WTC11 (cell line): Measurements from ENCODE around the gene ACACA. TPM values are rescaled to one million over a fixed set of nuclear protein-coding genes. Genes with fewer than 3 reads are reported as not detected.

Experiments
- ATAC-seq: fragments of 200-7000 bp; cut with Tn5 transposase; 2 replicates; pipeline ENCODE4 v1.10.0; 2021; ENCODE audit warnings: mild to moderate bottlenecking, moderate library complexity
- CTCF ChIA-PET: fragments of 300-600 bp; sonication (Branson Sonifier 250); formaldehyde crosslinking; loops from one replicate; lab custom pipeline; 2021; ENCODE audit warnings: antibody characterized with exemption; lab: Charles Lee
- POLR2A ChIA-PET: fragments of 350-600 bp; sonication (Branson Sonifier 250); formaldehyde crosslinking; loops from one replicate; lab custom pipeline; 2021; ENCODE audit warnings: antibody characterized with exemption; lab: Charles Lee
- DNase-seq: peaks from one replicate; pipeline ENCODE4 v3.0.0; 2021; ENCODE audit warnings: low spot score
- H3K27ac Mint-ChIP-seq: 2 replicates; pipeline ENCODE4 v1.8.0; 2021; ENCODE audit warnings: mixed read lengths
- H3K27me3 Mint-ChIP-seq: 2 replicates; pipeline ENCODE4 v1.8.0; 2021; ENCODE audit warnings: low read depth, mild to moderate bottlenecking, moderate library complexity, mixed read lengths
- H3K36me3 Mint-ChIP-seq: 2 replicates; pipeline ENCODE4 v1.8.0; 2021; ENCODE audit warnings: mixed read lengths
- H3K4me1 Mint-ChIP-seq: 2 replicates; pipeline ENCODE4 v1.8.0; 2022; ENCODE audit warnings: mixed read lengths
- H3K4me3 Mint-ChIP-seq: 2 replicates; pipeline ENCODE4 v1.8.0; 2021; ENCODE audit warnings: mild to moderate bottlenecking, moderate library complexity, mixed read lengths
- H3K9me3 Mint-ChIP-seq: 2 replicates; pipeline ENCODE4 v1.8.0; 2021; ENCODE audit warnings: mixed read lengths
- E2F4 ChIP-seq: sonication (generic); formaldehyde crosslinking; IDR thresholded peaks from 2 replicates; pipeline ENCODE4 v1.8.1; 2022; ENCODE audit warnings: low read depth, mild to moderate bottlenecking, moderate library complexity, missing genetic modification reagents, borderline replicate concordance
- E2F5 ChIP-seq: sonication (generic); formaldehyde crosslinking; IDR thresholded peaks from 2 replicates; pipeline ENCODE4 v1.8.1; 2022; ENCODE audit warnings: mild to moderate bottlenecking, moderate library complexity, missing genetic modification reagents
- FOXJ3 ChIP-seq: sonication (generic); formaldehyde crosslinking; IDR thresholded peaks from 2 replicates; pipeline ENCODE4 v1.9.0; 2021; ENCODE audit warnings: missing genetic modification reagents, mild to moderate bottlenecking, borderline replicate concordance
- FOXP4 ChIP-seq: sonication (generic); formaldehyde crosslinking; IDR thresholded peaks from 2 replicates; pipeline ENCODE4 v1.8.0; 2022; ENCODE audit warnings: mild to moderate bottlenecking, missing genetic modification reagents
- GTF2I ChIP-seq: fragments of 250-450 bp; sonication (Bioruptor Pico); conservative IDR thresholded peaks from 2 replicates; pipeline ENCODE4 v1.4.0; 2021; ENCODE audit warnings: mild to moderate bottlenecking
- HMGXB4 ChIP-seq: sonication (generic); formaldehyde crosslinking; IDR thresholded peaks from 2 replicates; pipeline ENCODE4 v1.8.1; 2023; ENCODE audit warnings: mild to moderate bottlenecking, moderate library complexity, missing genetic modification reagents
- KAT7 ChIP-seq: sonication (generic); formaldehyde crosslinking; IDR thresholded peaks from 2 replicates; pipeline ENCODE4 v1.8.1; 2023; ENCODE audit warnings: missing genetic modification reagents, mild to moderate bottlenecking, borderline replicate concordance
- MAX ChIP-seq: sonication (generic); formaldehyde crosslinking; IDR thresholded peaks from 2 replicates; pipeline ENCODE4 v1.8.0; 2022; ENCODE audit warnings: mild to moderate bottlenecking, missing genetic modification reagents
- MXD4 ChIP-seq: fragments of 250-450 bp; sonication (Bioruptor Pico); IDR thresholded peaks from 2 replicates; pipeline ENCODE4 v1.8.0; 2021; ENCODE audit warnings: mild to moderate bottlenecking, moderate library complexity, borderline replicate concordance
- NR2C2 ChIP-seq: sonication (generic); formaldehyde crosslinking; IDR thresholded peaks from 2 replicates; pipeline ENCODE4 v1.8.0; 2022; ENCODE audit warnings: mild to moderate bottlenecking, missing genetic modification reagents
- PRDM15 ChIP-seq: sonication (generic); formaldehyde crosslinking; IDR thresholded peaks from 2 replicates; pipeline ENCODE4 v1.8.0; 2022; ENCODE audit warnings: missing genetic modification reagents
- SMAD3 ChIP-seq: sonication (generic); formaldehyde crosslinking; IDR thresholded peaks from 2 replicates; pipeline ENCODE4 v1.8.0; 2022; ENCODE audit warnings: missing genetic modification reagents, mild to moderate bottlenecking, borderline replicate concordance
- SMAD4 ChIP-seq: sonication (generic); formaldehyde crosslinking; IDR thresholded peaks from 2 replicates; pipeline ENCODE4 v1.8.0; 2022; ENCODE audit warnings: mild to moderate bottlenecking, missing genetic modification reagents
- TP53 ChIP-seq: sonication (generic); formaldehyde crosslinking; IDR thresholded peaks from 2 replicates; pipeline ENCODE4 v1.8.1; 2023; ENCODE audit warnings: mild to moderate bottlenecking, missing genetic modification reagents
- ZNF281 ChIP-seq: sonication (generic); formaldehyde crosslinking; IDR thresholded peaks from 2 replicates; pipeline ENCODE4 v1.8.0; 2023; ENCODE audit warnings: mild to moderate bottlenecking, missing genetic modification reagents
- ZNF671 ChIP-seq: fragments of 250-450 bp; sonication (Bioruptor Pico); IDR thresholded peaks from 2 replicates; pipeline ENCODE4 v1.8.0; 2021; ENCODE audit warnings: mild to moderate bottlenecking
- ZSCAN18 ChIP-seq: fragments of 250-450 bp; sonication (Bioruptor Pico); IDR thresholded peaks from 2 replicates; pipeline ENCODE4 v2.1.2; 2022; ENCODE audit warnings: mild to moderate bottlenecking, moderate library complexity
- total RNA-seq: library from RNA; stranded (reverse); gene quantifications from 3 replicates; pipeline ENCODE4 v1.2.3, GENCODE V29; 2021

The ACACA gene
- total RNA-seq, 1 experiment from 2014 or later = 167 TPM

- TF ChIP-seq FOXP4 (CRISPR knock-in tag) = no peak
- TF ChIP-seq TP53 = no peak
- TF ChIP-seq FOXJ3 (CRISPR knock-in tag) = no peak
Measured at GRCh38 chr17:37388266-37388665, 18.4 kb downstream of the ACACA start (continued).

- POLR2A ChIA-PET = interaction anchor here (0.5 kb wide), 1 partner anchor 42 kb away, joined by 5 read pairs; no protein-coding TSS in a partner anchor
- no peak overlapping the region for H3K27ac Mint-ChIP-seq
- H3K4me3 Mint-ChIP-seq = no peak overlapping the region
- DNase-seq = no peak
- ATAC-seq = no peak; the same call in 1 of the 2 replicates
- CTCF ChIA-PET = interaction anchor here (0.7 to 8.0 kb wide), 6 partner anchors 10 to 102 kb away, joined by 3 to 68 read pairs (median 4); no protein-coding TSS in a partner anchor
- no peaks in the 10 kb centered on the region for H3K9me3 Mint-ChIP-seq
- H3K4me1 Mint-ChIP-seq = peaks cover 4% of the 10 kb centered on the region; the same call in 1 of the 2 replicates
- no peaks in the 10 kb centered on the region for H3K27me3 Mint-ChIP-seq
- no peaks in the 10 kb centered on the region for H3K36me3 Mint-ChIP-seq
- no peak for TF ChIP-seq KAT7 (CRISPR knock-in tag)
- no peak for TF ChIP-seq GTF2I (CRISPR knock-in tag)
- TF ChIP-seq ZNF671 (CRISPR knock-in tag) = no peak
- TF ChIP-seq ZSCAN18 (CRISPR knock-in tag) = no peak
- no peak for TF ChIP-seq E2F4 (CRISPR knock-in tag)
- TF ChIP-seq MAX (CRISPR knock-in tag) = no peak
- TF ChIP-seq ZNF281 (CRISPR knock-in tag) = no peak
- no peak for TF ChIP-seq PRDM15 (CRISPR knock-in tag)
- no peak for TF ChIP-seq SMAD4 (CRISPR knock-in tag)
- TF ChIP-seq NR2C2 (CRISPR knock-in tag) = no peak
- no peak for TF ChIP-seq E2F5 (CRISPR knock-in tag)
- TF ChIP-seq HMGXB4 (CRISPR knock-in tag) = no peak
- TF ChIP-seq SMAD3 (CRISPR knock-in tag) = no peak
- TF ChIP-seq MXD4 (CRISPR knock-in tag) = no peak
Measured at GRCh38 chr17:37386462-37386861, 20.2 kb downstream of the ACACA start.
